Measurements from ENCODE around the gene CRYAA.
"Not testable (repeated sequence)": the region's sequence is repeated elsewhere in the genome, so short reads cannot be mapped to it uniquely, and the experiment has no call there.

Gene CRYAA

DNA sequence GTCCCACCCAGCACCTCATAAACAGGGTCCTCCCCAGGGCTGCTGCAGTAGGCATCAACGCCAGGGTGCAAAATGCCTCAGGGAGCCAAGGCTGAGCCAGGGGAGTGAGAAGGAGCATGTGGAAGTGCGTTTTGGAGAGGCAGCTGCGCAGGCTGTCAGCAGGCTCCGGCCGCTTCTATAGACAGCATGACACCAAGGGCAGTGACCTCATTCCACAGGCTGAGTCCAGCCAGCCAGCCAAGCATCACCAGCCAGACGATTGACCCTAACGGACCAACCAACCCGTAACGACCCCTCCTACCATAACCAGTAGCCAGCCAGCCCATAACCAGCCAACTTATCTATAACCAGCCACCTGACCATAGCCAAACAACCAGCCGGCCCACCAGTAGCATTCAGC is 1.1 kb downstream of the CRYAA start:
- not testable (repeated sequence) for H3K4me1 Mint-ChIP-seq, ATAC-seq, H3K9me3 Mint-ChIP-seq, H3K27me3 Mint-ChIP-seq, H3K4me3 Mint-ChIP-seq, H3K27ac Mint-ChIP-seq, DNase-seq

DNA sequence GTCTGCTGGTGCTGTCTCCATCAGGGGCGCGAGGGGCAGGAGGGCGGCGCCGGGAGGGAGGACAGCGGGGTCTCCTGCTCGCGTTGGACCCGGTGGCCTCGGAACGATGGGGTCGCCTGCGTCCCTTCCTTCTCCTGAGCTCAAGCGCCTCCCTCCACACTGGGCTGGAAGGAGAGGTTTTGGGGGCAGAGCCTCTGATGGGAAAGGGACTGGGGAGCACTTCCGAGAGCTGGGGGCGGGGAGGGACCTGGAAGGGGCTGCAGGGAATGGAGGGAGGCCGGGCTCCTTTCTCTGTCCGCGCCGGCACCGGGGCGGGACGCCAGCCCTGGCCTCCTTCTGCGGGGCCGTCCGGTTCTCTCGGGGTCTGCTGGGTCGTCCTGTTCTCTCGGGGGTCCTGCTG is 4.0 kb downstream of the CRYAA start:
- DNase-seq, H3K27ac Mint-ChIP-seq, H3K9me3 Mint-ChIP-seq, H3K4me1 Mint-ChIP-seq, H3K4me3 Mint-ChIP-seq, ATAC-seq, H3K27me3 Mint-ChIP-seq: not testable (repeated sequence)

DNA sequence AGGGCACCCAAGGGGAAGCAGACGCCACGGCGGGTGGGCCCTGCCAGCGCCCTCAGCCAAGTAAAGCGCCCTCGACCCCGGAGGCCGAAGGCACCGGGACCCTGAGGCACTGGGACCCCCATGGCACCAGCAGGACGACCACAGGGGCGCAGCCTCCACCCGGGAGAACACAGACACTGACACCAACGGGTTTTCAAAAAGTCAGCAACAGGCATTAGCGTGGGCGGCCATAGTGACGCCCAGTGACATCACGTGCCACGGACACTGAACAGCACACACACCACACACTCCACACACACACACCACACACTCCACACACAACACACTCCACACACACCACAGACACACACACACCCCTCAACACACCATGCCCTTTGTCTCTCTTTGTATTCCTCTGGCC is 4.6 kb downstream of the CRYAA start:
- DNase-seq: peak in 1 of 2 donors; percentile 11
- H3K4me3 Mint-ChIP-seq, H3K27me3 Mint-ChIP-seq, H3K9me3 Mint-ChIP-seq, ATAC-seq, H3K4me1 Mint-ChIP-seq, H3K27ac Mint-ChIP-seq: not testable (repeated sequence)

DNA sequence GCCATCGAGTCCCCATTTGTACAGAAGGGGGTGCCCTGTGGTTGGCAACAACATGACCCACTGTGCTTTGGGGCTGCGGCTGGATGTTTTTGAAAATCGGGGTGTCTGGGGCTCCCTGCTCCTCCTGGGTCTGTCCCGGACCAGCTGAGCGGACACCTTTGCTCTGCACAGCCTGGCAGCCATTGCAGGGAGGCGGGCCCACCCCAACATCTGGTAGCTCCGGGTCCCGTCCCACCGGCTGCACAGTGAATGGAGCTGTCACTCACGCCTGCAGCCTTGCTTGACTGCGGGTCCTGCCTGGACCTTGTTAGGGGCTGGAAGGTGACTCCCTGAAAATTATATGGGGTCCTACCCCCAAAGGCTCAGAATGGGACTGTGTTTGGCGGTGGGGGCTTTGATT is 5.1 kb downstream of the CRYAA start:
- not testable (repeated sequence) for H3K27me3 Mint-ChIP-seq, H3K4me1 Mint-ChIP-seq, ATAC-seq, DNase-seq, H3K27ac Mint-ChIP-seq, H3K9me3 Mint-ChIP-seq, H3K4me3 Mint-ChIP-seq

DNA sequence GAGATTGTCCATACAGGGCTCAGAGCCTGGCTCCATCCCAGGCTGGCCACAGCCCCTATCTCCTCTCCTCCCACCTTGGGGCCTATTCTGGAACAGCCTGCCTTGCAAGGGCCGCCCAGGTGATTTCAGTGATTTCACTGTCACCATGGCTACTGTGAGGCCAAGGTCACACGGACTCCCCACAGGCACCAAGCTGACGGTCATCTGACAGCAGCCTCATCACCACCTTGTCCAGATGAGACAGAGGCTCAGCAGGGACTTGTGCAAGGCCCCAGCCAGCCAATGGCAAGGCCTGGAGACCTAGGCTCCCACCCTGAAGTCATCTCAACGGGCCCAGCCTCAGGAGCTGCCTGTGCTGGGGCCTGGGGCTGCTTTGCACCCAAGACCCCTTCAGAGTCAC is 6.2 kb downstream of the CRYAA start:
- not testable (repeated sequence) for ATAC-seq, H3K4me1 Mint-ChIP-seq, DNase-seq, H3K27ac Mint-ChIP-seq, H3K9me3 Mint-ChIP-seq, H3K27me3 Mint-ChIP-seq, H3K4me3 Mint-ChIP-seq

DNA sequence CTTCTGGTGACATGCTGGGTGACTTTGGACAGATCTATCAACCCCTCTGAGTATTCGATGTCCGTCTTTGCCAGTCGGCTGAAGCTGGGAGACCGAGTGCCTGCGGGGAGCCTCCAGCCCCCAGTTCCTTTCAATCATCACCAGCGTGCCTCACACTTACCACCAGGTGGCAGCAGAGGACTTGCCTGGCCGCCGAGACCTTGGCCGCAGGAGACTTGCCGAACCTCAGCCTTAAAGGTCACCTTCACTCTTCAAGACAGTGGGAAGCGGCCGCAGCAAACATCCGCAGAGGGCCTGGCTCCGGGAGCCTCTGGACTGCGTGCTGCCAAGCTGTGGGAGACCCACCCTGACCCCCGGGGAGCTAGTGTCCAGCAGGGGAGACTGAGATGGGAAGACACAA is 7.8 kb downstream of the CRYAA start:
- DNase-seq, H3K4me3 Mint-ChIP-seq, H3K4me1 Mint-ChIP-seq, H3K27ac Mint-ChIP-seq, H3K27me3 Mint-ChIP-seq, H3K9me3 Mint-ChIP-seq: not testable (repeated sequence)
- peak; percentile 81 for ATAC-seq

DNA sequence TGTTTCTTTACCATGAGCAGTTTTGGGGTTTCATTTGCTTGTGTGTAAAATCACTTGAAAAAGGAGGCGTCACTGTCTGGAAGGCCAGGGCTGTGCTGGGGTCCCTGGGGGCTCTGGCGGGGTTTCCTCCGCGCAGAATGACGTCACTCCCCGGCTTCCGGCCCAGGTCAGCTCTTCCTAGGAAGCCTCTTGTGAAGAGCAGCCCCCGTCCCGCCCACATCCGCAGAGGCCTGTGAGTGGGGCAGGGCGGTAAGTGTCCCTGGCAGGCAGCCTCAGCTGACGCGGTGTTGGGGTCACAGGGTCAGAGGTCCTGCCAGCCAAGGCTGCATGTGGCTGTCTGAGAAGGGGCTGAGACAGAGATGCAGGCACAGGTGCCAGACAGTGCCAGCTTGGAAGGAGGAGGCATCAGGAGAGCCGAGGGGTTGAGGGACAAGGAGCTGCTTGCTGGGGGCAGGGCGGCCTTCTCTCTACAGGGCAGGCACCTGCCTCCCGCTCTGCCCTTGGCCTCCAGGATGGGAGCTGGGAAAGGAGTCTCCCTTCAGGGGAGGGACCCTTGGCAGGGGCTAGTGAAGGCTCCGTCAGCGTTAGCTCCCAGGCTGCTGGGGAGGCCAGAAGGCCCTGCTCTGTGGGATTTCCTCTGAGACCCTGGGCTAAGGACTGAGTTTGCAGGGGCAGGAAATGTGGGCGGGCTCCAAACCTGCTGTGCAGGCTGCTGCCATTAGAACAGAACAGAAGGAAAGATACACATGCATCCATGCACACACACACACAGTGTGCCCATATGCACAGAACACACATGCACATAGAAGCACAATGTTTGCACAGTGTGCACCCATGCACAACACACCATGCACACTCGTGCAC is 8.5 kb downstream of the CRYAA start:
- not testable (repeated sequence) for H3K4me1 Mint-ChIP-seq

DNA sequence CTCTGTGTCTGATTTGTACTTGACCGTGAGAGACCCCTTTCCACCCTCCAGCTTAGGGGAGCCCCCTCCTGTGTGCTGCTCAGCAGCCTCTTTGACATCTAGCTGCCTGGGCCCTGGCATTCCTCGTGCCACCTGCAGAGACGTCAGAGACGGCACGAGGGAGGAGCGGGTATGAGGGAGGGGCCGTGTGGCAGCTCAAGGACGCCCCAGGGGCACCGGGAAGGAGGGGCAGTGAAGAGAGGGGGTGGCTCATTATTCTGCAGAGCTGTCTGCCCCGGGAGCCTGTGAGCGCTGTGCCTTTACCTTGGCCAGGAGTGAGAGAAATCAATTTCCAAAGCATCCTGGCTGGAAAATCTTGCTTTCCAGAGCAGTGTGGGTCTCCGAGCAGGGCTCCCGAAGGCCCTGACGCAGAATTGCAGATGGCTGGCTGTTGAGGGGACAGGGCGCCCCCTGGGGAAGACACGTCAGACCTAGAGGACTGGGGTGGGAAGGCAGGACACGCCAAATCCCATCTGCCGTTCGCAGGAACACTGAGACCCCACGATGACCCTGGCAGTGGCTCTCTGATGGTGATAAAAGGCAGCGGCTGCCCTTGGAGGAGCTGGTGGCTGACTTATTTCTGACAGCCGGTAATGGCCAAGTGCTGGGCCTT is 9.5 kb downstream of the CRYAA start:
- not testable (repeated sequence) for H3K27ac Mint-ChIP-seq, H3K4me1 Mint-ChIP-seq, DNase-seq, H3K27me3 Mint-ChIP-seq, H3K9me3 Mint-ChIP-seq, ATAC-seq, H3K4me3 Mint-ChIP-seq

More for the DNA sequence above, 8.5 kb downstream of the CRYAA start:
- H3K27ac Mint-ChIP-seq, DNase-seq, H3K4me3 Mint-ChIP-seq, H3K9me3 Mint-ChIP-seq, H3K27me3 Mint-ChIP-seq: not testable (repeated sequence)
- peak; percentile 90 for ATAC-seq

DNA sequence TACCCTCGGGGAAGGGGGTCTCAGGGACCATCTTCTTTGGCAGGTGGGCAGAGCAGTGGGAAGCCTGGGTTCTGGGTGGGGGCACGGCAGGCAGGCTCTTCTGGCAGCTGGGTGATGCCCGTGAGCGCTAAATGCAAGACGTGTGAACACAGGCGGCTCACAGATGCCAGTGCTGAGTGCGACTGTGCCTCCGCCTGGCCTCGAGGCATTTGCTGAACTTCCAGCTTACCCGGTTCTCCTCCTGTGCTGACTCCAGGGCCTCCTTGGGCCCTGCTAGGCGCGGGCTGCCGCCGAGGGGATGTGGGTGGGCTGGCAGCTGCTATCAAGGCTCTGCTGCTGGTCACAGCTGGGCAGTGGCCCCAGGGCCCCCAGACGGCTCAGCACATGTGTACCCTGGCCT is 12.2 kb downstream of the CRYAA start:
- not testable (repeated sequence) for ATAC-seq, H3K27ac Mint-ChIP-seq, H3K27me3 Mint-ChIP-seq, H3K4me3 Mint-ChIP-seq, DNase-seq, H3K9me3 Mint-ChIP-seq, H3K4me1 Mint-ChIP-seq

DNA sequence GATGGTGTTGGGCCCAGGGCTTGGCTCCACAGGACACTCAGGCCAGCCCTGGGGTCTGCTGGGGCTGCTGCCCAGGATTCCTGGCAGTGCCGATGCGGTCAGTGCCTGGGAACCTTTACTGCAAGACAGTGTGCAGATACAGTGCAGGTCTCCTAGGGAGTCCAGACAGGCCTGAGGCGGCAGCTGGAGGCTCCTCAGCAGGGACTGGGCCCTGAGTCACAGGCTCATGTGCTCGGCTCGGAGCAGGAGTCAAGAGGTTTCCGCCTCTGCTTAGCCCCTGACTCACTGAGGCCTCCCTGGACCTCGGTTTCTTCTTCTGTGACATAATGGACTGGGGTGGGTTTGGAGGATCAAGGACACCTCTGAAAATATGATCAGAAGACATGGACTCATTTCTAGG is 18.5 kb downstream of the CRYAA start:
- not testable (repeated sequence) for H3K4me3 Mint-ChIP-seq, ATAC-seq, H3K9me3 Mint-ChIP-seq, DNase-seq, H3K27me3 Mint-ChIP-seq
- Mint-ChIP-seq H3K4me1 (peaks cover 14% of the 10 kb centered on the region), H3K27ac (peak overlapping the region in 1 of 2 donors; percentile 34)

DNA sequence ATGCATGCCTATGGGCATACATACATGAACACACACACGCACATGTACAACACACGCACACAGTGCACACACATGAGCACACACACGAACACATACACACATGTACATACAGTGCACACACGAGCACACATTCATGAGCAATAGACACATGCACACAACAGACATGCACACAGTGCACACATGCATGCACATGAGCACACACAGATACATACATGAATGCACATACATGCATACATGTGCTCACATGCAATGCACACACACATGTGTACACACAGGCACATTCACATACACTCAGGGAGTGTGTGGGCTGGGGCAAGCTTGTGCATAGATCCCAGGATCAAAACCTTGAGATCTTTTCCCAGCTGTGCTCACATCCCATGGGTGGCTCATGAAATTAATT is 18.9 kb downstream of the CRYAA start:
- H3K27ac Mint-ChIP-seq: no peak overlapping the region
- H3K9me3 Mint-ChIP-seq: no peaks in the 10 kb centered on the region
- no peak for DNase-seq

DNA sequence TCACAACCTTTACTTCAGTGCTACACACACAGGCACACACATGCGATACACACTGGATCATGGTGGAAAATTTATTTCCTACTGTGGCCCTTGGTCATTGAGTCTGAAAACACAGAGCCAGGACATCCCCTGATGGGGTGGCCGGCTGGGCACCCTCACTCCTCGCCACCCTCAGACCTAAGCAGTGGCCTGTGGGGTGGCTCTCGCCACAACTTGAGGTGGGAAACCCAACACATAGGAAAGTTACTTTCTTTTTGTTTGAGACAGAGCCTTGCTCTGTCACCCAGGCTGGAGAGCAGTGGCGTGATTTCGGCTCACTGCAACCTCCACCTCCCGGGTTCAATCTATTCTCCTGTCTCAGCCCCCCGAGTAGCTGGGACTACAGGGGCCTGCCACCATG is 19.4 kb downstream of the CRYAA start:
- Mint-ChIP-seq H3K27ac (no peak overlapping the region), H3K4me1 (peaks cover 14% of the 10 kb centered on the region), H3K4me3 (no peak overlapping the region), H3K9me3 (no peaks in the 10 kb centered on the region), H3K27me3 (no peaks in the 10 kb centered on the region)
- no peak for DNase-seq
- no peak for ATAC-seq

More for the DNA sequence above, 18.9 kb downstream of the CRYAA start:
- no peaks in the 10 kb centered on the region for H3K27me3 Mint-ChIP-seq
- peaks cover 14% of the 10 kb centered on the region for H3K4me1 Mint-ChIP-seq
- no peak overlapping the region for H3K4me3 Mint-ChIP-seq
- no peak for ATAC-seq

DNA sequence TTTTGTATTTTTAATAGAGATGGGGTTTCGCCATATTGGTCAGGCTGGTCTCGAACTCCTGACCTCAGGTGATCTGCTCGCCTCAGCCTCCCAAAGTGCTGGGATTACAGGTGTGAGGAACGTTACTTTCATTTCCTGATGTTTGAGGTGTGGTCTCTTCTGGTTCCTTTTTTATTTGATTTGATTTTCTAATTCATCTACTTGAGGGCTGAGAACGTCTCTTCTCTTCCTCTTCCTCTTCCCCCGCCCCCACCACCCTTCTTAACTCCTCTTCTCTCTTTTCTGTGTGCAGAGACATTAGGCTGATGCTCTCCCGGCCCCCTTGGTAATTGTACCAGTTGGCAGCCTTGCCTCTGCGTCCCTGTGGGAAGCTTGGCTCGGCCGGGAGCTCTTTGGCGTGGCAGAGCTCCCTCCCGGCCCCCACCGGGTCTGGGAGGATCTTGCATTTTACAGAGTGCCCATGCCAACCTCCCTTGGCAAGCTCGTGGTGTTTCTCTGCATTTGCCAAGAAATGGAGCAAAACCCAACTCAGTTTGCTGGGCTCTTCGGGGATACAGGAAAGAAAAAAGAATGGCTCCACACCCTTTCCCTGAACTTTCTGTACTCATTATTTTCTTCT is 19.9 kb downstream of the CRYAA start:
- peaks cover 14% of the 10 kb centered on the region for H3K4me1 Mint-ChIP-seq
- H3K4me3 Mint-ChIP-seq: no peak overlapping the region
- DNase-seq: no peak
- no peaks in the 10 kb centered on the region for H3K27me3 Mint-ChIP-seq
- H3K9me3 Mint-ChIP-seq: no peaks in the 10 kb centered on the region
- ATAC-seq: no peak
- H3K27ac Mint-ChIP-seq: no peak overlapping the region

DNA sequence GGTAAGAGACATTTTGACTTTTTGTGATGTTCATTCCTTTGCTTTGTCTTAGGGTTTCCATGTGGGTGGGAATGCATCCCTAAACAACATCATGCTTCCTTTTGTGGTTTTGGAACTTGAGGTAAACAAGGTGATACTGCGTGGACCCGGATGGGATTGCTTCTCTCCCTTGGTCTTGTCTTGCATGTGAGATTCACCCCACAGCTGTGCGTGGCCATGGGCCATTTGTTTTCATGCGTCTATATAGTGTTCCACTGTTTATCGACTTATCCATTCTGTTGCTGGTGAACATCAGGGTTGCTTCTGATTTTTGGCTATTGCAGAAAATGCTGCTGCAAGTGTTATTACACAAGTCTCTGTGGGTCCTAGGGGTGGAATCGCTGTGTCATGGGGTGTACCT is 21.1 kb downstream of the CRYAA start:
- H3K27ac Mint-ChIP-seq: no peak overlapping the region
- H3K9me3 Mint-ChIP-seq: no peaks in the 10 kb centered on the region
- H3K4me1 Mint-ChIP-seq: peaks cover 21% of the 10 kb centered on the region
- no peak overlapping the region for H3K4me3 Mint-ChIP-seq
- ATAC-seq (no peak), DNase-seq (no peak)
- H3K27me3 Mint-ChIP-seq: no peaks in the 10 kb centered on the region

DNA sequence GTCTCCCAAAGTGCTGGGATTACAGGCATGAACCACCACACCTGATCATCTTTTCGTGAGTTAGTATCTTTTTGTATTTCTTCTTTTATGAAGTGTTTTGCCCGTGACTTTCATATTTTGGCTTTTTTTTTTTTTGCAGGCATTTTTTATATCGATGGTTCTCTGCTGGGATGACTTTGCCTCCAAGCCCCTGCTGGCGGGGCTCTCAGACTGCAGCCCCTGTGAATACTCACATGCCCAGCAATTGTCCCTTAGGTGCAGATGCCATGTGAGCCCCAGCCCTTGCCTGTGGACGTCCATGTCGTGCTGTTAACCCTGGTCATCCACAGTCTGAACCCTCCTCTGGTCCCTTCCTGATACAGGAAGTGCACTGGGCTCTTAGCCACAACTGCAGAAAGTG is 21.7 kb downstream of the CRYAA start:
- peaks cover 21% of the 10 kb centered on the region for H3K4me1 Mint-ChIP-seq
- no peak for DNase-seq
- peaks cover 4% of the 10 kb centered on the region for H3K27me3 Mint-ChIP-seq
- H3K27ac Mint-ChIP-seq: no peak overlapping the region
- no peak for ATAC-seq
- no peaks in the 10 kb centered on the region for H3K9me3 Mint-ChIP-seq
- no peak overlapping the region for H3K4me3 Mint-ChIP-seq

DNA sequence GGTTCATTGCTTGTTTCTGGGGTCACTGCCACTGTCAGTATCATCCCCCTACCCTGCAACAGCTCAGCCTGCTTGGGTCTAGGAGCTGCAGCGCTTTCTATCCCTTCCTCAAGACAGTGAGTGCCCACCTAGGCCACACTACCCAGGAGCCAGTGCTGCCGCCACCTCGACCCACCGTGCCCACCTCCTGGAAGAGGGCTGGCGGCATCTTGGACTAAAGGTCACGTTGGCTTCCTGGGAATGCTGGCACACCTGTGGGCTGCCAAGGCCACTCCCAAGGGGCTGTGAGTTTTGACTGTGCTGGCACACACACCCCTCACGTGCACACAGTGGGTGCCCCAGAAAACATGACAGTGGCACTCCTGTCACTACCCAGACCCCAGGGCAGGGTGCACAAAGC is 22.1 kb downstream of the CRYAA start:
- ATAC-seq (no peak), DNase-seq (no peak)
- H3K4me1 Mint-ChIP-seq: peaks cover 21% of the 10 kb centered on the region
- H3K4me3 Mint-ChIP-seq: no peak overlapping the region
- no peaks in the 10 kb centered on the region for H3K9me3 Mint-ChIP-seq
- H3K27me3 Mint-ChIP-seq: peaks cover 8% of the 10 kb centered on the region
- peak overlapping the region in 1 of 2 donors; percentile 81 for H3K27ac Mint-ChIP-seq

Measured in stimulated activated naive CD8-positive, alpha-beta T cell treated with anti-CD3 and anti-CD28 coated beads, Interleukin-15, amount 100 ng/mL, for 72 hours (primary cell).